Osteoblast (primary cell): ENCODE data around the gene ILKAP. TPM values are rescaled to one million over a fixed set of nuclear protein-coding genes. Genes with fewer than 3 reads are reported as not detected.

ENCODE experiments used
- DNase-seq: peaks from one replicate; pipeline ENCODE4 v3.0.0; 2011; ENCODE audit warnings: low spot score, mixed read lengths; ENCODE audit not compliant: insufficient read length; ENCODE audit errors: missing footprints
- H2AFZ ChIP-seq: 2 replicates; pipeline ENCODE4 v1.6.0; 2011; ENCODE audit warnings: mild to moderate bottlenecking, low read length
- H3K27ac ChIP-seq: 2 replicates; pipeline ENCODE4 v1.5.1; 2011; ENCODE audit warnings: mild to moderate bottlenecking, low read depth, low read length, moderate library complexity
- H3K27me3 ChIP-seq: 2 replicates; pipeline ENCODE4 v1.6.0; 2012; ENCODE audit warnings: mild to moderate bottlenecking, control low read depth, inconsistent platforms, low read length, moderate library complexity; ENCODE audit not compliant: insufficient read depth
- H3K36me3 ChIP-seq: 2 replicates; pipeline ENCODE4 v1.5.1; 2011; ENCODE audit warnings: mild to moderate bottlenecking, low read length, control low read depth, moderate library complexity; ENCODE audit not compliant: insufficient read depth
- H3K4me1 ChIP-seq: 2 replicates; pipeline ENCODE4 v1.5.1; 2011; ENCODE audit warnings: mild to moderate bottlenecking, low read length, control low read depth, moderate library complexity; ENCODE audit not compliant: insufficient read depth
- H3K4me2 ChIP-seq: 2 replicates; pipeline ENCODE4 v1.6.0; 2011; ENCODE audit warnings: mild to moderate bottlenecking, low read length; ENCODE audit not compliant: insufficient read depth
- H3K4me3 ChIP-seq: fragments of 200-600 bp; sonication (generic); 3 replicates; pipeline ENCODE4 v1.5.1; 2012; ENCODE audit warnings: mild to moderate bottlenecking, low read length, inconsistent platforms; ENCODE audit not compliant: insufficient read depth
- H3K79me2 ChIP-seq: 2 replicates; pipeline ENCODE4 v1.6.0; 2012; ENCODE audit warnings: mild to moderate bottlenecking, low read length, control low read depth, inconsistent platforms; ENCODE audit not compliant: insufficient read depth
- H3K9me3 ChIP-seq: 2 replicates; pipeline ENCODE4 v1.5.1; 2011; ENCODE audit warnings: low read depth, low read length, control low read depth
- H4K20me1 ChIP-seq: 2 replicates; pipeline ENCODE4 v1.6.0; 2012; ENCODE audit warnings: mild to moderate bottlenecking, low read length, control low read depth; ENCODE audit not compliant: insufficient read depth
- total RNA-seq: library from RNA; depleted of rRNA; stranded (reverse); fragments of >200 nt; gene quantifications from 2 replicates; pipeline ENCODE4 v1.2.3, GENCODE V29; 2012
- TF ChIP-seq, protein P1 (sequence below): IDR thresholded peaks from 2 replicates; pipeline ENCODE4 v1.5.1; 2011; ENCODE audit warnings: mild to moderate bottlenecking, low read depth, low read length, moderate library complexity; ENCODE audit errors: extremely low read depth

ILKAP gene
- total RNA-seq, 1 donor: 24.2 TPM

DNA sequence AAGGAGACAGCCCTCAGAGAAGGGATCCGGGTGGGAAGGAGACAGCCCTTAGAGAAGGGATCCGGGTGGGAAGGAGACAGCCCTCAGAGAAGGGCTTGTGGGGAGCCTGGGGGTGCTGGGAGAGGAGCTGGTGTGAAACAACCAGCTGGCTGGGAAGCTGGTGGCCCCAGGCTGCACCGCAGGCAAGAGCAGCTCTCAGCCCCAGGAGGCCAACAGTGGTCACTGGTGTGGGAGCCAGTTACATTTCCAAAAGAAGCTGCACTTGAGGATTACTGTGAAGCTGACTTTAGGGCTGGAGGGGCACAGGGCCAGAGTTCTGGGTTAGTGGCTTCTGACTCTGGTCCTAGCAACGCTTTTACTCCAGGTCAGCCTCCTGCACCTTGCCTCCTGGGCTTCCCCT is 33.1 kb upstream of the ILKAP start:
- no peaks in the 10 kb centered on the region for H3K4me1 ChIP-seq
- no peak overlapping the region for H2AFZ ChIP-seq
- H4K20me1 ChIP-seq: no peaks in the 10 kb centered on the region
- no peaks in the 10 kb centered on the region for H3K9me3 ChIP-seq
- TF ChIP-seq, protein P1, sequence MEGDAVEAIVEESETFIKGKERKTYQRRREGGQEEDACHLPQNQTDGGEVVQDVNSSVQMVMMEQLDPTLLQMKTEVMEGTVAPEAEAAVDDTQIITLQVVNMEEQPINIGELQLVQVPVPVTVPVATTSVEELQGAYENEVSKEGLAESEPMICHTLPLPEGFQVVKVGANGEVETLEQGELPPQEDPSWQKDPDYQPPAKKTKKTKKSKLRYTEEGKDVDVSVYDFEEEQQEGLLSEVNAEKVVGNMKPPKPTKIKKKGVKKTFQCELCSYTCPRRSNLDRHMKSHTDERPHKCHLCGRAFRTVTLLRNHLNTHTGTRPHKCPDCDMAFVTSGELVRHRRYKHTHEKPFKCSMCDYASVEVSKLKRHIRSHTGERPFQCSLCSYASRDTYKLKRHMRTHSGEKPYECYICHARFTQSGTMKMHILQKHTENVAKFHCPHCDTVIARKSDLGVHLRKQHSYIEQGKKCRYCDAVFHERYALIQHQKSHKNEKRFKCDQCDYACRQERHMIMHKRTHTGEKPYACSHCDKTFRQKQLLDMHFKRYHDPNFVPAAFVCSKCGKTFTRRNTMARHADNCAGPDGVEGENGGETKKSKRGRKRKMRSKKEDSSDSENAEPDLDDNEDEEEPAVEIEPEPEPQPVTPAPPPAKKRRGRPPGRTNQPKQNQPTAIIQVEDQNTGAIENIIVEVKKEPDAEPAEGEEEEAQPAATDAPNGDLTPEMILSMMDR: no peak
- H3K4me3 ChIP-seq: no peak overlapping the region
- H3K27me3 ChIP-seq: peaks cover 69% of the 10 kb centered on the region
- no peak overlapping the region for H3K4me2 ChIP-seq
- DNase-seq: no peak
- H3K36me3 ChIP-seq: no peaks in the 10 kb centered on the region
- no peak overlapping the region for H3K27ac ChIP-seq
- no peaks in the 10 kb centered on the region for H3K79me2 ChIP-seq

DNA sequence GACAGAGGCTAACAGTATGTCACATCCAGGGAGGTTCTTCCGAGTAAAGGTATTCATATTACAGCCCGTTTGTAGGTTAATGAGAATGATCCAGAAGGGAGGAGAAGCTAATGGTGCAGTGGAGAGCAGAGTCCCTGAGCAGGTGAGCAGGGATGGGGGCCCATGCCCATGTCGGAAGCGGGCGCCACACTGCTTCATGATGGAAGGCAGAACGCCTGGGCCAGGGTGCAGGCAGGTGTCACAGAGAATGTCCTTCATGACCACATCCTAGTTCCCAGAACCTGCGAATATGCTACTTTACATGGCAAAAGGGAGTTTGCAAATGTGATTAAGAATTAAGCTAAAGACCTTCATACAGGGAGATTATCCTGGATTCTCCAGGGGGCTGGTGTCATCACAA is 32.4 kb upstream of the ILKAP start:
- H3K27me3 ChIP-seq: peaks cover 69% of the 10 kb centered on the region
- DNase-seq: no peak
- H3K9me3 ChIP-seq: no peaks in the 10 kb centered on the region
- no peaks in the 10 kb centered on the region for H4K20me1 ChIP-seq
- H2AFZ ChIP-seq: no peak overlapping the region
- no peak overlapping the region for H3K4me3 ChIP-seq
- H3K27ac ChIP-seq: no peak overlapping the region
- TF ChIP-seq, protein P1: no peak
- no peak overlapping the region for H3K4me2 ChIP-seq
- no peaks in the 10 kb centered on the region for H3K79me2 ChIP-seq
- H3K4me1 ChIP-seq: peaks cover 4% of the 10 kb centered on the region
- no peaks in the 10 kb centered on the region for H3K36me3 ChIP-seq

DNA sequence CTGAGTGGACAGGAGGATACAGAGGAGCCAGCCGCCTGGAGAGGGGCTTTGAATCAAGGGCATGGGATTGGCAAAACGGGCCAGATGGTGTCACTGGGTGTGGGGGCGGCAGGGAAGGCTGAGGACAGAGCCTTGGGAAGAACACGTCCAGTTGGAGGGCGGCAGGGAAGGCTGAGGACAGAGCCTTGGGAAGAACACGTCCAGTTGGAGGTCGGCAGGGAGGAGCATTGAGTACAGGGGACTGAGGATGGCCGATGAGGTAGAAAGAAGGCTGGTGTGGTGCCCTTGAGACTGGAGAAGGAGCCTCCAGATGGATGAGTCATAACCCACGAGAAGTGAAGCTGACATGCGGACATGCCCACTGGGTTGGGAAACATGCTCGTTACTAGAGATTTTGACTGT is 31.8 kb upstream of the ILKAP start:
- Histone ChIP-seq H3K4me2 (no peak overlapping the region), H3K27me3 (peaks cover 72% of the 10 kb centered on the region), H3K27ac (no peak overlapping the region), H3K79me2 (no peaks in the 10 kb centered on the region), H4K20me1 (no peaks in the 10 kb centered on the region), H2AFZ (no peak overlapping the region), H3K36me3 (no peaks in the 10 kb centered on the region), H3K4me1 (peaks cover 4% of the 10 kb centered on the region), H3K9me3 (no peaks in the 10 kb centered on the region), H3K4me3 (no peak overlapping the region)
- TF ChIP-seq, protein P1: no peak
- DNase-seq: peak; percentile 90

DNA sequence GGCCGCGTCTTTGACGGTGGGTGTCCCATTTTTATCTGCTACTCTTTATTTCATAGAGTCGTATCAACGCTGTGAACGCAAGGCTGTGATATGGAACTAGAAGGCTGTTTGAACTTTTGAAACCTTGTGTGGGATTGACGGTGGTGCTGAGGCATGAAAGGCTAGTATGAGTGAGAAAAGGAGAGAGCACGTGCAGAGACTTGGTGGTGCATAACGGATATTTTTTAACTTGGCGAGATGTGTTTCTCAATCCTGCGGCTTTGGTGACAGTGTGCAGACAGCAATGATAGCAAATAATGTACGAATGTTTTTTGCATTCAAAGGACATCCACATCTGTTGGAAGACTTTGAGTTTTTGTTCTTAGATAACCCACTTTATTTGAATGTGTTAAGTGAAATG is 30.1 kb upstream of the ILKAP start:
- H3K4me3 ChIP-seq: no peak overlapping the region
- TF ChIP-seq, protein P1: no peak
- H3K4me2 ChIP-seq: no peak overlapping the region
- no peak overlapping the region for H2AFZ ChIP-seq
- H3K9me3 ChIP-seq: no peaks in the 10 kb centered on the region
- no peak for DNase-seq
- no peaks in the 10 kb centered on the region for H3K79me2 ChIP-seq
- H3K4me1 ChIP-seq: peaks cover 4% of the 10 kb centered on the region
- peaks cover 75% of the 10 kb centered on the region for H3K27me3 ChIP-seq
- H4K20me1 ChIP-seq: no peaks in the 10 kb centered on the region
- no peaks in the 10 kb centered on the region for H3K36me3 ChIP-seq
- H3K27ac ChIP-seq: no peak overlapping the region
